Effector memory CD4-positive, alpha-beta T cell (primary cell): ENCODE results near the gene MNDA.

Experiments
- DNase-seq, 3 donors: peaks; one replicate each; pipeline ENCODE4 v3.0.0-alpha.2; 2020
- H3K27ac ChIP-seq: 2 replicates; pipeline ENCODE4 v1.7.0; 2013; ENCODE audit warnings: mild to moderate bottlenecking, low read length, moderate library complexity; ENCODE audit not compliant: insufficient read depth, poor library complexity, severe bottlenecking
- H3K27me3 ChIP-seq: replicated peaks from 2 replicates; pipeline ENCODE4 v1.7.0; 2013; ENCODE audit warnings: mild to moderate bottlenecking, low read length; ENCODE audit not compliant: insufficient read depth, control insufficient read depth, poor library complexity, severe bottlenecking
- H3K36me3 ChIP-seq: 2 replicates; pipeline ENCODE4 v1.7.0; 2013; ENCODE audit warnings: mild to moderate bottlenecking, low read length, moderate library complexity; ENCODE audit not compliant: control insufficient read depth, insufficient read depth
- H3K4me1 ChIP-seq: 2 replicates; pipeline ENCODE4 v1.7.0; 2013; ENCODE audit warnings: low read length, mild to moderate bottlenecking; ENCODE audit not compliant: control insufficient read depth, insufficient read depth, poor library complexity, severe bottlenecking
- H3K4me3 ChIP-seq: 2 replicates; pipeline ENCODE4 v1.7.0; 2013; ENCODE audit warnings: low read length, low read depth, mild to moderate bottlenecking; ENCODE audit not compliant: insufficient read depth, poor library complexity, severe bottlenecking
- H3K9me3 ChIP-seq: 2 replicates; pipeline ENCODE4 v1.7.0; 2013; ENCODE audit warnings: mild to moderate bottlenecking, low read length, moderate library complexity; ENCODE audit not compliant: control insufficient read depth

MNDA gene

DNA sequence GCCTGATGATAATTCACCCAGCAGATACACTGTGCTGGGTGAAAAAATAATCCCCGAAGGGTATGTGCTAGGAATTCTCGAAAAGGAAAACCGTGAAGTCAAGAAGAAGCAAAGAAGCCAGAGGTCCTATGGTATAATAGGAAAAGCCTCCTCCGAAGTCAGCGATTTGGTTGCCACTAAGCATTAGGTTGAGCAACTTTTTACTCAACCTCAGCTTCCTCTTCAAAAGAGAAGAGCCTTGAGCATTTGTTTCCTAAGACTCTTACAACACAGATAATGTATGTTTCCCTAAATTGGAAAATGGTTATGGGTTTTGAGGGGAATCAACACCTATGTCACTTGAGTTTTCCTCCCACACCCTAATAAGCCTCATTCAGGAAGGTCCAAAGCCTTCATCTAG lies 21.3 kb upstream of the MNDA start:
- no peaks in the 10 kb centered on the region for H3K9me3 ChIP-seq
- no peaks in the 10 kb centered on the region for H3K27me3 ChIP-seq
- H3K4me1 ChIP-seq = no peaks in the 10 kb centered on the region
- H3K4me3 ChIP-seq = no peak overlapping the region
- H3K27ac ChIP-seq = no peak overlapping the region
- DNase-seq = no peak
- no peaks in the 10 kb centered on the region for H3K36me3 ChIP-seq

GRCh38 chr1:158810311-158810710 lies 20.8 kb upstream of the MNDA start:
- no peaks in the 10 kb centered on the region for H3K4me1 ChIP-seq
- no peaks in the 10 kb centered on the region for H3K36me3 ChIP-seq
- no peak overlapping the region for H3K27ac ChIP-seq
- no peaks in the 10 kb centered on the region for H3K9me3 ChIP-seq
- no peak overlapping the region for H3K4me3 ChIP-seq
- DNase-seq = no peak
- no peaks in the 10 kb centered on the region for H3K27me3 ChIP-seq

- Histone ChIP-seq H3K9me3 (no peaks in the 10 kb centered on the region), H3K27ac (no peak overlapping the region), H3K4me1 (no peaks in the 10 kb centered on the region), H3K36me3 (no peaks in the 10 kb centered on the region), H3K4me3 (no peak overlapping the region), H3K27me3 (no peaks in the 10 kb centered on the region)
- DNase-seq = no peak
Measured at GRCh38 chr1:158812336-158812735, 18.8 kb upstream of the MNDA start.

DNA sequence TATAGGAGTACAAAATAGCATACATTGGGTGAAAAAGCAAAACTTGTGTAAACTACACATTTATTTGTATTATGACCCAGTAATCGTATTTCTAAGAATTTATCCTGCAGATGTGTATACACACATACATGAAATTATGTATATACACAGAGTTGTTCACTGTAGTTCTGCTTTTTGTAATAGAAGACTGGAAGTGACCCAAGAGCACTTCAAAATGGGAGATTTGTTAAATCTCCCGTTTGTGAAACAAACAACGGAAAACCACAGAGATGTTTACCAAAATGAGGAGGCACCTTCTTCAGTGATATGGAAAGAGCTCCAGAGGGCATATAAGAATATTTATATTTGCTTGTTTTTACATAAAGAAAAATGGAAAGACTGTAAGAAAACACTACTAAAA lies 18.0 kb upstream of the MNDA start:
- no peak overlapping the region for H3K4me3 ChIP-seq
- DNase-seq = no peak
- H3K9me3 ChIP-seq = no peaks in the 10 kb centered on the region
- no peaks in the 10 kb centered on the region for H3K36me3 ChIP-seq
- H3K27me3 ChIP-seq = no peaks in the 10 kb centered on the region
- H3K27ac ChIP-seq = no peak overlapping the region
- H3K4me1 ChIP-seq = no peaks in the 10 kb centered on the region

GRCh38 chr1:158814970-158815369 lies 16.2 kb upstream of the MNDA start:
- no peak for DNase-seq
- H3K27me3 ChIP-seq = no peaks in the 10 kb centered on the region
- no peaks in the 10 kb centered on the region for H3K9me3 ChIP-seq
- H3K4me3 ChIP-seq = no peak overlapping the region
- no peak overlapping the region for H3K27ac ChIP-seq
- H3K36me3 ChIP-seq = no peaks in the 10 kb centered on the region
- peaks cover 4% of the 10 kb centered on the region for H3K4me1 ChIP-seq

DNA sequence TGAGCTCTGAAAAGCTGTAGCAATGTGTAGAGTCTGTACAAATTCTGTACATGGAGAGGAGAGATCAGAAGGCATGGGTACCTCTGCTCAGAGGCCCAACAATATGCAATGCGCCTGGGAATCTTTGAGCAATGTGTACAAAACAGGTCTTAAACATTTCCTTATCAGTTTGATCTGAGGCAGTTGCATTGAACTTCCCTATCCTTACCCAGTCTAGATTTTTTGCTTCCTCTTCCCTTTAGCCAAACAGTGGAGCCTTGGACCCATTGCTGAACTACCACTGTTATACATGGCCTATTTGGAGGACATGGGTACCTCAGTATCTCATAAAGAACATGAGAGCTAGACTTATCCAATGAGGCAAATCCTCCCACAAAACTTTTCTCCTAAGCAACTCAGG lies 12.6 kb upstream of the MNDA start:
- Histone ChIP-seq H3K36me3 (no peaks in the 10 kb centered on the region), H3K27me3 (no peaks in the 10 kb centered on the region), H3K9me3 (no peaks in the 10 kb centered on the region), H3K4me1 (peaks cover 4% of the 10 kb centered on the region), H3K27ac (no peak overlapping the region), H3K4me3 (no peak overlapping the region)
- no peak for DNase-seq

DNA sequence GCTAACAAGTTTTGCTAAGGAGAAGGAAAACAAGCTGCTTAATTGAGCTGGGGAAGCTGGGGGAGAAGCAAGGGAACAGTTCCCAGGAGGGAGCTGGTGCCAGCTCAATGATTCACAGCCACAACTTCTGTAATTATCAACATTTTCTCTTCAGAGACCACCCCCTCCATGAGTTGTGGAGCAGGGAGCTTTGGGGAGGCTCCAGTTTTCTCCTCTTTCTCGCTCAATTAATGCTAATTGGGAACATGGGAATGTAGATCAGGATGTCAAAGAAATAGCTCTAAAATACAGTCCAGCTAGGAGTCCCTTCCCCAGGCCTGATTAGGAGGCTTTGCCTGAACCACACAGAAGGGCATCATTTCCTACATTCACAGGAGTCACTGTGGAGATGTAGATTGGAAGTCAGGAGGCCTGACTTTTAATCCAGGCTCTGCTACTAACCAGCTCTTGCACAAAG lies 12.1 kb upstream of the MNDA start:
- Histone ChIP-seq H3K4me1 (peaks cover 4% of the 10 kb centered on the region), H3K27me3 (no peaks in the 10 kb centered on the region), H3K27ac (no peak overlapping the region), H3K9me3 (no peaks in the 10 kb centered on the region), H3K4me3 (no peak overlapping the region), H3K36me3 (no peaks in the 10 kb centered on the region)
- no peak for DNase-seq

DNA sequence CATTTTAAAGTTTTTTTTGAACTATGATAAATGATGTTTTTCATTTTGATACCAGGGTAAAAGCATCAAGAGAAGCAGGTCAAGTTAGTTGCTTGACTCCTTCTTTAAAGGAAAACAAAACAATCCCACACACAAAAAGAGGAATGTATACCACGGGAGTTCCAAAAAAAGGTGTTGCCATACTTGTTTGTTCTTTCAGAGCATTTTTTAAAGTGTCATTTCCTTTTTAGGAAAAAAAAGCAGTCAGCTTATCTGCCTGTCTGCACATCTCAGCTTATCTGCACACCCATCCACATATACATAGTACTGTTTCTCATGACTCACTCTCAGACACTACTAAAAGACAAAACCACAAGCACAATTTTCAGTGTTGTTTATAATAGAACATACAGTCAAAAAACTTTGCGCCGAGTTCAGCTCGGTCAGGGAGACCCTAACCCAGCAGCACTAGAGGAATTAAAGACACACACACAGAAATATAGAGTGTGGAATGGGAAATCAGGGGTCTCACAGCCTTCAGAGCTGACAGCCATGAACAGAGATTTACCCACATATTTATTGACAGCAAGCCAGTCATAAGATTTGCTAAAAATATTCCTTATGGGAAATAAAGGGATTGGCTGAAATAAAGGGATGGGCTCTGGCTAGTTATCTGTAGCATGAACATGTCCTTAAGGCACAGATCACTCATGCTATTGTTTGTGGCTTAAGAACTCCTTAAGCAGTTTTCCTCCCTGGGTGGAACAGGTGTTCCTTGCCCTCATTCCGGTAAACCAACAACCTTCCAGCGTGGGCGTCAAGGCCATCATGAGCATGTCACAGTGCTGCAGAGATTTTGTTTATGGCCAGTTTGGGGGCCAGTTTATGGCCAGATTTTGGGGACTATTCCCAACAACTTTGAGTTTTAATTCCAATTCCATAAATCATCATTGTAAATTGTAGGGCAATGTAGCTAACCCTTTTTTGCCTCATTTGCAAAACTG lies 11.4 kb upstream of the MNDA start:
- H3K27ac ChIP-seq = no peak overlapping the region
- no peak for DNase-seq
- no peak overlapping the region for H3K4me3 ChIP-seq
- no peaks in the 10 kb centered on the region for H3K27me3 ChIP-seq
- H3K4me1 ChIP-seq = peaks cover 4% of the 10 kb centered on the region
- no peaks in the 10 kb centered on the region for H3K36me3 ChIP-seq
- no peaks in the 10 kb centered on the region for H3K9me3 ChIP-seq

DNA sequence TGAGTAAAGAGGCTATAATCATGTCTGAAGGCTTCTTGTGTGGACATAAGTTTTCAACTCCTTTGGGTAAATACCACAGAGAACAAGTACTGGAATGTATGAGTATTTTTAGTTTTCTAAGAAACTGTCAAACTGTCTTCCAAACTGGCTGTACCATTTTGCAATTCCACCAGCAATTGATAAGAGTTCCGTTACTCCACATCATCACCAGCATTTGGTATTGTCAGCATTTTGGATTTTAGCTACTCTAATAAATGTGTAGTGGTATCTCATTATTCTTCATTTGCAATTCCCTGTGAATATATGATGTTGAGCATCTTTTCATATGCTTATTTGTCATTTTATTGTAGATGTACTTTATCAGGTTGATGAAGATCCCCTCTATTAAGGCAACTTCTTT lies 9.4 kb upstream of the MNDA start:
- Histone ChIP-seq H3K4me1 (peaks cover 4% of the 10 kb centered on the region), H3K27ac (no peak overlapping the region), H3K9me3 (no peaks in the 10 kb centered on the region), H3K36me3 (no peaks in the 10 kb centered on the region), H3K4me3 (no peak overlapping the region), H3K27me3 (no peaks in the 10 kb centered on the region)
- DNase-seq = no peak

GRCh38 chr1:158830074-158830677 lies 975 bp upstream of the MNDA start:
- peaks cover 4% of the 10 kb centered on the region for H3K9me3 ChIP-seq
- H3K36me3 ChIP-seq = no peaks in the 10 kb centered on the region
- DNase-seq = no peak
- no peak overlapping the region for H3K27ac ChIP-seq
- no peak overlapping the region for H3K4me3 ChIP-seq
- no peaks in the 10 kb centered on the region for H3K27me3 ChIP-seq
- H3K4me1 ChIP-seq = no peaks in the 10 kb centered on the region
